Trophoblast cell (in vitro differentiated cells and primary cell): ENCODE measurements around the gene PDPK1.

Experiments
- DNase-seq, 2 donors: peaks; one replicate each; pipeline ENCODE4 v3.0.0-alpha.2; 2016
- H2AFZ ChIP-seq: 2 replicates; pipeline ENCODE4 v1.6.1; 2013; ENCODE audit warnings: low read length, moderate library complexity, mild to moderate bottlenecking; ENCODE audit not compliant: insufficient read depth, poor library complexity
- H2AK5ac ChIP-seq: 2 replicates; pipeline ENCODE4 v1.6.1; 2013; ENCODE audit warnings: mild to moderate bottlenecking, low read length
- H2BK120ac ChIP-seq: 2 replicates; pipeline ENCODE4 v1.6.1; 2013; ENCODE audit warnings: low read length, mild to moderate bottlenecking, moderate library complexity; ENCODE audit not compliant: insufficient read depth, poor library complexity
- H2BK12ac ChIP-seq: 2 replicates; pipeline ENCODE4 v1.6.1; 2013; ENCODE audit warnings: mild to moderate bottlenecking, low read length, moderate library complexity
- H2BK5ac ChIP-seq: 2 replicates; pipeline ENCODE4 v1.6.1; 2013; ENCODE audit warnings: low read length, low read depth, moderate library complexity, mild to moderate bottlenecking; ENCODE audit not compliant: poor library complexity
- H3K14ac ChIP-seq: 2 replicates; pipeline ENCODE4 v1.6.1; 2013; ENCODE audit warnings: mild to moderate bottlenecking, low read length
- H3K18ac ChIP-seq: 2 replicates; pipeline ENCODE4 v1.6.1; 2013; ENCODE audit warnings: mild to moderate bottlenecking, low read length
- H3K23ac ChIP-seq: 2 replicates; pipeline ENCODE4 v1.6.1; 2013; ENCODE audit warnings: low read length
- H3K27ac ChIP-seq: 2 replicates; pipeline ENCODE4 v1.5.1; 2013; ENCODE audit warnings: low read depth, mild to moderate bottlenecking, inconsistent platforms, low read length, moderate library complexity
- H3K27me3 ChIP-seq: 2 replicates; pipeline ENCODE4 v1.6.1; 2013; ENCODE audit warnings: inconsistent platforms, mild to moderate bottlenecking, low read length, moderate library complexity; ENCODE audit not compliant: insufficient read depth
- H3K36me3 ChIP-seq, 2 experiments: 1 replicate in 1 of 2; 2 replicates in 1 of 2; pipeline ENCODE4 v1.6.1; 2013; ENCODE audit warnings: low read length in 2 of 2, mild to moderate bottlenecking in 2 of 2, moderate library complexity in 1 of 2; ENCODE audit not compliant: insufficient read depth in 2 of 2, control insufficient read depth in 1 of 2
- H3K4ac ChIP-seq: 2 replicates; pipeline ENCODE4 v1.6.1; 2013; ENCODE audit warnings: low read depth, mild to moderate bottlenecking, low read length, moderate library complexity
- H3K4me1 ChIP-seq, 2 experiments: 1 replicate in 1 of 2; 2 replicates in 1 of 2; pipeline ENCODE4 v1.6.1; 2013; ENCODE audit warnings: low read length in 2 of 2, mild to moderate bottlenecking in 2 of 2, moderate library complexity in 1 of 2; ENCODE audit not compliant: insufficient read depth in 2 of 2, control insufficient read depth in 1 of 2
- H3K4me2 ChIP-seq: 2 replicates; pipeline ENCODE4 v1.6.1; 2013; ENCODE audit warnings: inconsistent platforms, mild to moderate bottlenecking, low read length, moderate library complexity
- H3K4me3 ChIP-seq: 2 replicates; pipeline ENCODE4 v1.5.1; 2013; ENCODE audit warnings: mild to moderate bottlenecking, low read depth, low read length, inconsistent platforms
- H3K79me1 ChIP-seq: one replicate; pipeline ENCODE4 v1.6.1; 2013; ENCODE audit warnings: low read length
- H3K79me2 ChIP-seq: 2 replicates; pipeline ENCODE4 v1.6.1; 2013; ENCODE audit warnings: low read length, mild to moderate bottlenecking; ENCODE audit not compliant: control insufficient read depth, insufficient read depth, poor library complexity
- H3K9ac ChIP-seq: 2 replicates; pipeline ENCODE4 v1.6.1; 2013; ENCODE audit warnings: mild to moderate bottlenecking, low read length
- H3K9me3 ChIP-seq: 2 replicates; pipeline ENCODE4 v1.6.1; 2013; ENCODE audit warnings: low read depth, mild to moderate bottlenecking, control low read depth, inconsistent platforms, low read length; ENCODE audit not compliant: insufficient read depth
- H4K12ac ChIP-seq: 2 replicates; pipeline ENCODE4 v1.6.1; 2013; ENCODE audit warnings: low read depth, mild to moderate bottlenecking, low read length, moderate library complexity
- H4K8ac ChIP-seq: 2 replicates; pipeline ENCODE4 v1.6.1; 2013; ENCODE audit warnings: low read depth, mild to moderate bottlenecking, low read length, moderate library complexity
- H4K91ac ChIP-seq: one replicate; pipeline ENCODE4 v1.6.1; 2013; ENCODE audit warnings: low read depth, mild to moderate bottlenecking, low read length, moderate library complexity
- WGBS: extraction: QIAGEN DNeasy Blood & Tissue Kit; methylation state at CpG from one replicate; pipeline ENCODE4 v1.1.7; 2013; ENCODE audit warnings: missing lambda C conversion rate; ENCODE audit not compliant: insufficient read length, insufficient coverage; ENCODE audit errors: extremely low coverage; 5-methylcytosine and 5-hydroxymethylcytosine counted together

The PDPK1 gene

GRCh38 chr16:2493605-2494004 lies 44.2 kb upstream of the PDPK1 start:
- H4K12ac ChIP-seq, result no peak overlapping the region
- no peak overlapping the region for H3K23ac ChIP-seq
- no peak overlapping the region for H3K14ac ChIP-seq
- DNase-seq, result no peak
- H2BK5ac ChIP-seq, result no peak overlapping the region
- H3K9me3 ChIP-seq, result no peaks in the 10 kb centered on the region
- H3K79me2 ChIP-seq, result no peaks in the 10 kb centered on the region
- no peak overlapping the region for H4K8ac ChIP-seq
- peaks cover 0 to 2% of the 10 kb centered on the region in 2 experiments for H3K4me1 ChIP-seq
- H3K9ac ChIP-seq, result no peak overlapping the region
- no peaks in the 10 kb centered on the region for H3K27me3 ChIP-seq
- no peak overlapping the region for H3K4me2 ChIP-seq
- H3K27ac ChIP-seq, result no peak overlapping the region
- no CpG with 5 or more reads among the region's 6 CpGs for WGBS
- H3K36me3 ChIP-seq, result peaks cover 12 to 17% of the 10 kb centered on the region in 2 experiments
- no peak overlapping the region for H2BK120ac ChIP-seq
- H3K4me3 ChIP-seq, result no peak overlapping the region
- no peak overlapping the region for H4K91ac ChIP-seq
- H2AK5ac ChIP-seq, result no peak overlapping the region
- no peak overlapping the region for H2BK12ac ChIP-seq
- no peak overlapping the region for H2AFZ ChIP-seq
- H3K18ac ChIP-seq, result no peak overlapping the region
- no peaks in the 10 kb centered on the region for H3K79me1 ChIP-seq
- no peak overlapping the region for H3K4ac ChIP-seq

- Histone ChIP-seq H2AK5ac (no peak overlapping the region), H2BK12ac (no peak overlapping the region), H3K27me3 (no peaks in the 10 kb centered on the region), H4K8ac (no peak overlapping the region), H3K4me2 (no peak overlapping the region), H3K79me1 (no peaks in the 10 kb centered on the region), H2BK120ac (no peak overlapping the region), H4K12ac (no peak overlapping the region), H2BK5ac (no peak overlapping the region), H3K4ac (no peak overlapping the region), H2AFZ (no peak overlapping the region), H4K91ac (no peak overlapping the region), H3K18ac (no peak overlapping the region), H3K4me1 (peaks cover 0 to 2% of the 10 kb centered on the region in 2 experiments), H3K27ac (no peak overlapping the region), H3K14ac (no peak overlapping the region), H3K9ac (no peak overlapping the region), H3K9me3 (no peaks in the 10 kb centered on the region), H3K36me3 (peaks cover 17 to 20% of the 10 kb centered on the region in 2 experiments), H3K23ac (no peak overlapping the region), H3K79me2 (no peaks in the 10 kb centered on the region), H3K4me3 (no peak overlapping the region)
- no peak for DNase-seq
- no CpG with 5 or more reads among the region's 5 CpGs for WGBS
Observed at GRCh38 chr16:2494616-2495015, 43.2 kb upstream of the PDPK1 start.

- Histone ChIP-seq H2BK120ac (no peak overlapping the region), H3K79me2 (no peaks in the 10 kb centered on the region), H4K12ac (no peak overlapping the region), H3K9me3 (no peaks in the 10 kb centered on the region), H3K23ac (no peak overlapping the region), H3K4me3 (no peak overlapping the region), H3K36me3 (peaks cover 17 to 20% of the 10 kb centered on the region in 2 experiments), H3K27me3 (no peaks in the 10 kb centered on the region), H2BK5ac (no peak overlapping the region), H3K4me1 (peaks cover 0 to 2% of the 10 kb centered on the region in 2 experiments), H4K8ac (no peak overlapping the region), H4K91ac (no peak overlapping the region), H2AFZ (no peak overlapping the region), H3K4ac (no peak overlapping the region), H3K14ac (no peak overlapping the region), H3K27ac (no peak overlapping the region), H3K9ac (no peak overlapping the region), H3K4me2 (no peak overlapping the region), H3K18ac (no peak overlapping the region), H2BK12ac (no peak overlapping the region), H3K79me1 (no peaks in the 10 kb centered on the region), H2AK5ac (no peak overlapping the region)
- no CpG with 5 or more reads among the region's 5 CpGs for WGBS
- DNase-seq, result no peak
Observed at GRCh38 chr16:2495041-2495440, 42.8 kb upstream of the PDPK1 start.

GRCh38 chr16:2496223-2497115 lies 41.4 kb upstream of the PDPK1 start:
- no peak overlapping the region for H3K27ac ChIP-seq
- no peak overlapping the region for H4K8ac ChIP-seq
- H3K4me1 ChIP-seq, result peaks cover 0 to 2% of the 10 kb centered on the region in 2 experiments
- H3K18ac ChIP-seq, result no peak overlapping the region
- no peaks in the 10 kb centered on the region for H3K79me2 ChIP-seq
- no CpG with 5 or more reads among the region's 62 CpGs for WGBS
- H3K14ac ChIP-seq, result no peak overlapping the region
- peaks cover 17 to 20% of the 10 kb centered on the region in 2 experiments for H3K36me3 ChIP-seq
- H3K23ac ChIP-seq, result no peak overlapping the region
- H4K12ac ChIP-seq, result no peak overlapping the region
- no peak overlapping the region for H2BK120ac ChIP-seq
- H2AFZ ChIP-seq, result no peak overlapping the region
- H3K27me3 ChIP-seq, result no peaks in the 10 kb centered on the region
- H3K4me3 ChIP-seq, result no peak overlapping the region
- no peaks in the 10 kb centered on the region for H3K9me3 ChIP-seq
- no peak overlapping the region for H3K9ac ChIP-seq
- no peak overlapping the region for H4K91ac ChIP-seq
- H3K4me2 ChIP-seq, result no peak overlapping the region
- no peak for DNase-seq
- no peaks in the 10 kb centered on the region for H3K79me1 ChIP-seq
- H2AK5ac ChIP-seq, result no peak overlapping the region
- no peak overlapping the region for H2BK12ac ChIP-seq
- no peak overlapping the region for H2BK5ac ChIP-seq
- H3K4ac ChIP-seq, result no peak overlapping the region
